Caco-2 (cell line): ENCODE data around the gene NOS1AP. TPM values are rescaled to one million over a fixed set of nuclear protein-coding genes. Genes with fewer than 3 reads are reported as not detected.

Source experiments
- BruUV-seq: library from RNA; stranded (reverse); fragments of 400-500 nt; replicated peaks from 2 replicates; lab custom pipeline; 2021; lab: Mats Ljungman, UMichigan
- CTCF ChIA-PET: fragments of 300-600 bp; sonication (Branson Sonifier 250); formaldehyde crosslinking; loops from one replicate; lab custom pipeline; 2022; ENCODE audit warnings: antibody characterized with exemption; lab: Charles Lee
- POLR2A ChIA-PET: fragments of 300-600 bp; sonication (Branson Sonifier 250); formaldehyde crosslinking; loops from one replicate; lab custom pipeline; 2022; ENCODE audit warnings: antibody characterized with exemption; lab: Charles Lee
- DNase-seq, 2 experiments: peaks; one replicate each; pipeline versions ENCODE4 v3.0.0 to v3.0.0-alpha.2; 2020 to 2022
- H3K27me3 ChIP-seq: replicated peaks from 2 replicates; pipeline ENCODE4 v1.6.0; 2011; ENCODE audit warnings: low read length; ENCODE audit not compliant: control insufficient read depth, insufficient read depth
- H3K36me3 ChIP-seq: 2 replicates; pipeline ENCODE4 v1.5.1; 2011; ENCODE audit warnings: low read length; ENCODE audit not compliant: control insufficient read depth, insufficient read depth
- H3K4me1 ChIP-seq: fragments of 250-450 bp; sonication (Bioruptor Pico); 2 replicates; pipeline ENCODE4 v1.5.1; 2020; ENCODE audit warnings: mild to moderate bottlenecking
- H3K4me3 ChIP-seq: 2 replicates; pipeline ENCODE4 v1.5.1; 2011; ENCODE audit warnings: low read depth, mild to moderate bottlenecking, control low read depth, low read length
- H3K9me3 ChIP-seq: fragments of 250-450 bp; sonication (Bioruptor Pico); 2 replicates; pipeline ENCODE4 v1.5.1; 2020; ENCODE audit warnings: mild to moderate bottlenecking, moderate library complexity
- H3K27ac Mint-ChIP-seq: one replicate; pipeline ENCODE4 v1.8.0; 2022; ENCODE audit warnings: mixed read lengths; ENCODE audit not compliant: unreplicated experiment
- H3K27me3 Mint-ChIP-seq: one replicate; pipeline ENCODE4 v1.8.0; 2022; ENCODE audit warnings: mixed read lengths; ENCODE audit not compliant: insufficient read depth, unreplicated experiment
- H3K36me3 Mint-ChIP-seq: one replicate; pipeline ENCODE4 v1.8.0; 2022; ENCODE audit warnings: mild to moderate bottlenecking, mixed read lengths; ENCODE audit not compliant: insufficient read depth, unreplicated experiment
- H3K4me1 Mint-ChIP-seq: one replicate; pipeline ENCODE4 v1.8.0; 2022; ENCODE audit warnings: low read depth, mixed read lengths; ENCODE audit not compliant: unreplicated experiment
- H3K4me3 Mint-ChIP-seq: one replicate; pipeline ENCODE4 v1.8.0; 2022; ENCODE audit warnings: mild to moderate bottlenecking, moderate library complexity, mixed read lengths; ENCODE audit not compliant: unreplicated experiment
- H3K9me3 Mint-ChIP-seq: one replicate; pipeline ENCODE4 v1.8.0; 2022; ENCODE audit warnings: mixed read lengths; ENCODE audit not compliant: unreplicated experiment
- intact Hi-C: fragments of 100-400 bp; cut with micrococcal nuclease; formaldehyde crosslinking; loops from one replicate; pipeline ENCODE4 v1.10.0; 2022; ENCODE audit not compliant: unreplicated experiment
- total RNA-seq: library from RNA; stranded (reverse); gene quantifications from 2 replicates; pipeline ENCODE4 v1.2.3, GENCODE V29; 2022
- TF ChIP-seq, protein P1 (sequence below), 2 experiments: fragments of 200-600 bp in 1 of 2; IDR thresholded peaks; 1 replicate in 1 of 2; 2 replicates in 1 of 2; pipeline versions ENCODE4 v1.5.1 to v1.8.0; 2011 to 2022; ENCODE audit warnings: antibody characterized with exemption in 1 of 2, control low read depth in 1 of 2, inconsistent platforms in 1 of 2, low read depth in 1 of 2, low read length in 1 of 2, mild to moderate bottlenecking in 1 of 2, moderate library complexity in 1 of 2; ENCODE audit not compliant: insufficient read depth in 1 of 2, severe bottlenecking in 1 of 2, unreplicated experiment in 1 of 2

Gene NOS1AP
- total RNA-seq, 1 experiment from 2014 or later, result 5.5 TPM

DNA sequence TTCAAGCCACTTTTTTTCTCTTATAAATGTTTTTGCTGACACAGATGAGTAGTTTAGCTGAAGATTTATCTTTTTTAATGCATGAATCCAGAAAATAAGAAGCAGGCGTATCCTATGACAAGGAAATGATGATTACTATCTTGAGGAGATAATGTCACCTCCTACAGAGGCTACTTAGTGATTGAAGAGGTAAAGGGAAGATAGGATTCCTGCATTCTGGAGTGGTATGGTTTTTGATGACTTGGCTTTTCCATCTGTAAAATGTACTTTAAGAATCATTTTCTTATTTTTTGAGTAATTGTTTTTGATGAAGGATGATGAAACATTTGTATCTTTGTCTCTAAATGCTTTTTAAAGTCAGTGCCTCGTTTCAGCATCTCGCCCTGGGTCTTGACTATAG is 184.3 kb downstream of the NOS1AP start:
- Histone ChIP-seq H3K4me3 (no peak overlapping the region), H3K9me3 (no peaks in the 10 kb centered on the region), H3K36me3 (no peaks in the 10 kb centered on the region), H3K27me3 (no peaks in the 10 kb centered on the region), H3K4me1 (peaks cover 5% of the 10 kb centered on the region; the same call in 1 of the 2 replicates)
- no TSS peak for BruUV-seq
- H3K4me3 Mint-ChIP-seq, result no peak overlapping the region
- DNase-seq, result no peak
- intact Hi-C loops, result no loop called here
- H3K4me1 Mint-ChIP-seq, result peaks cover 4% of the 10 kb centered on the region
- H3K9me3 Mint-ChIP-seq, result peaks cover 9% of the 10 kb centered on the region
- no peak overlapping the region for H3K27ac Mint-ChIP-seq
- ChIA-PET POLR2A (no interaction called here), CTCF (no interaction called here)
- H3K36me3 Mint-ChIP-seq, result no peaks in the 10 kb centered on the region
- H3K27me3 Mint-ChIP-seq, result no peaks in the 10 kb centered on the region
- TF ChIP-seq, protein P1, sequence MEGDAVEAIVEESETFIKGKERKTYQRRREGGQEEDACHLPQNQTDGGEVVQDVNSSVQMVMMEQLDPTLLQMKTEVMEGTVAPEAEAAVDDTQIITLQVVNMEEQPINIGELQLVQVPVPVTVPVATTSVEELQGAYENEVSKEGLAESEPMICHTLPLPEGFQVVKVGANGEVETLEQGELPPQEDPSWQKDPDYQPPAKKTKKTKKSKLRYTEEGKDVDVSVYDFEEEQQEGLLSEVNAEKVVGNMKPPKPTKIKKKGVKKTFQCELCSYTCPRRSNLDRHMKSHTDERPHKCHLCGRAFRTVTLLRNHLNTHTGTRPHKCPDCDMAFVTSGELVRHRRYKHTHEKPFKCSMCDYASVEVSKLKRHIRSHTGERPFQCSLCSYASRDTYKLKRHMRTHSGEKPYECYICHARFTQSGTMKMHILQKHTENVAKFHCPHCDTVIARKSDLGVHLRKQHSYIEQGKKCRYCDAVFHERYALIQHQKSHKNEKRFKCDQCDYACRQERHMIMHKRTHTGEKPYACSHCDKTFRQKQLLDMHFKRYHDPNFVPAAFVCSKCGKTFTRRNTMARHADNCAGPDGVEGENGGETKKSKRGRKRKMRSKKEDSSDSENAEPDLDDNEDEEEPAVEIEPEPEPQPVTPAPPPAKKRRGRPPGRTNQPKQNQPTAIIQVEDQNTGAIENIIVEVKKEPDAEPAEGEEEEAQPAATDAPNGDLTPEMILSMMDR (IDR thresholded peaks at IDR 0.05; ENCODE audit: insufficient read depth in 1 of 2, low read depth in 1 of 2, low read length in 1 of 2, severe bottlenecking in 1 of 2, unreplicated experiment in 1 of 2), result no peak

DNA sequence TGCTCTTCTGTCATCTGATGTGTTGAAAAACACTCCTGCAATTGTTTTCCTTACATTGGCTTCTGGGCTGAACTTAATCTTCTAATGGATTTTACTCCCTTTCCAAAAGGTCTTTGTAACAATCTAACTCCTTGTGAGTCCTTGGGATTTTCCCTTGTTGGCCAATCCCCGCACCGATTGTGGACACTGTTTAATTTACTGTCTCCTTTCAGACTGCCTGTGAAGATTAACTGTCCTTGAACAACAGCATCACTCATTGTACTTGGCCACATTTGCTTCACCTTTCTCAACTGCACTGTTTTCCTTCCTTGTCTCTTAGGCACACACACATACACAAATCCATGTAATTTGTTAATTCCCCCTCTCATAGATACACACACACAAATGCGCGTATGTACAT is 186.8 kb downstream of the NOS1AP start:
- TF ChIP-seq, protein P1 (IDR thresholded peaks at IDR 0.05; ENCODE audit: insufficient read depth in 1 of 2, low read depth in 1 of 2, low read length in 1 of 2, severe bottlenecking in 1 of 2, unreplicated experiment in 1 of 2), result no peak
- Mint-ChIP-seq H3K9me3 (peaks cover 10% of the 10 kb centered on the region), H3K4me3 (no peak overlapping the region), H3K27me3 (no peaks in the 10 kb centered on the region), H3K27ac (no peak overlapping the region), H3K4me1 (peaks cover 4% of the 10 kb centered on the region), H3K36me3 (no peaks in the 10 kb centered on the region)
- H3K27me3 ChIP-seq, result no peaks in the 10 kb centered on the region
- BruUV-seq, result no TSS peak
- DNase-seq, result no peak
- no peaks in the 10 kb centered on the region for H3K4me1 ChIP-seq
- POLR2A ChIA-PET, result no interaction called here
- intact Hi-C loops, result no loop called here
- H3K36me3 ChIP-seq, result no peaks in the 10 kb centered on the region
- CTCF ChIA-PET, result no interaction called here
- H3K4me3 ChIP-seq, result no peak overlapping the region
- peaks cover 5% of the 10 kb centered on the region; the same call in 1 of the 2 replicates for H3K9me3 ChIP-seq

DNA sequence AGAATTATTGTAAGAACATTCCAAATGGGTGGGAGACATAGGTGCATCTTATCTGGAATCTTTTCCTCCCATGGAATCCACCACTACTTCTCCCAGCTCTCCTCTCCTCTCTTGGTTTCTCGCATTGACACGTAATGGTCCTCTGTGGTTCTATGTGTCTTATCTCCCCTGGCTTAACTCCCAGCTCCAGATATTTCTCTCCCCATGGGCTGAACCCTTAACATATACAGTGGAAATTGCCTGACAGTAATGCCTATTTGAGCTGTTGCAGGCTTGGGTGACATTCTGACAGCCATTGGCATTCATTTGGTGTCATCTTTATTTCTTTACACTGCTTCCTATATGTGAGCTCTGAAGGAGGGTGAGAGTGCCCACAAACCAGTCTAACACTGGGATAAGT is 188.9 kb downstream of the NOS1AP start:
- peaks cover 5% of the 10 kb centered on the region; the same call in 1 of the 2 replicates for H3K9me3 ChIP-seq
- H3K4me3 ChIP-seq, result no peak overlapping the region
- BruUV-seq, result no TSS peak
- no peak overlapping the region for H3K27ac Mint-ChIP-seq
- H3K4me1 ChIP-seq, result no peaks in the 10 kb centered on the region
- CTCF ChIA-PET, result no interaction called here
- intact Hi-C loops, result no loop called here
- H3K4me1 Mint-ChIP-seq, result peaks cover 4% of the 10 kb centered on the region
- no peaks in the 10 kb centered on the region for H3K36me3 ChIP-seq
- no peak overlapping the region for H3K4me3 Mint-ChIP-seq
- no peaks in the 10 kb centered on the region for H3K27me3 ChIP-seq
- TF ChIP-seq, protein P1 (IDR thresholded peaks at IDR 0.05; ENCODE audit: insufficient read depth in 1 of 2, low read depth in 1 of 2, low read length in 1 of 2, severe bottlenecking in 1 of 2, unreplicated experiment in 1 of 2), result no peak
- DNase-seq, result no peak
- POLR2A ChIA-PET, result no interaction called here
- H3K27me3 Mint-ChIP-seq, result no peaks in the 10 kb centered on the region
- H3K36me3 Mint-ChIP-seq, result no peaks in the 10 kb centered on the region
- H3K9me3 Mint-ChIP-seq, result peaks cover 10% of the 10 kb centered on the region
